WTC11 (cell line): ENCODE results near the gene RFNG.

Experiments
- ATF2 ChIP-seq: sonication (generic); formaldehyde crosslinking; IDR thresholded peaks from 2 replicates; pipeline ENCODE4 v1.8.1; 2022; ENCODE audit warnings: low read depth, missing genetic modification reagents, borderline replicate concordance
- CTCF ChIP-seq: fragments of 200-600 bp; IDR thresholded peaks from 2 replicates; pipeline ENCODE4 v1.8.0; 2022; ENCODE audit warnings: antibody characterized with exemption
- ESRRA ChIP-seq: sonication (generic); formaldehyde crosslinking; IDR thresholded peaks from 2 replicates; pipeline ENCODE4 v1.8.1; 2022; ENCODE audit warnings: mild to moderate bottlenecking, missing genetic modification reagents, borderline replicate concordance
- ETV6 ChIP-seq: sonication (generic); formaldehyde crosslinking; IDR thresholded peaks from 2 replicates; pipeline ENCODE4 v1.8.1; 2022; ENCODE audit warnings: mild to moderate bottlenecking, missing genetic modification reagents
- FOXP4 ChIP-seq: sonication (generic); formaldehyde crosslinking; IDR thresholded peaks from 2 replicates; pipeline ENCODE4 v1.8.0; 2022; ENCODE audit warnings: mild to moderate bottlenecking, missing genetic modification reagents
- TEAD1 ChIP-seq: sonication (generic); formaldehyde crosslinking; IDR thresholded peaks from 2 replicates; pipeline ENCODE4 v1.8.0; 2022; ENCODE audit warnings: mild to moderate bottlenecking, missing genetic modification reagents

GRCh38 chr17:82060001-82060380 is 8.4 kb upstream of the RFNG start:
- no peak for TF ChIP-seq FOXP4 (CRISPR knock-in tag)
- no peak for TF ChIP-seq ETV6 (CRISPR knock-in tag)
- no peak for TF ChIP-seq CTCF
- no peak for TF ChIP-seq ESRRA (CRISPR knock-in tag)
- TF ChIP-seq ATF2 (CRISPR knock-in tag): no peak
- no peak for TF ChIP-seq TEAD1 (CRISPR knock-in tag)
